Body of pancreas (tissue), 4 donors: ENCODE data around the gene TTC21B. TPM values are rescaled to one million over a fixed set of nuclear protein-coding genes. Genes with fewer than 3 reads are reported as not detected.
"Not testable (repeated sequence)": the region's sequence is repeated elsewhere in the genome, so short reads cannot be mapped to it uniquely, and the experiment has no call there.

ENCODE experiments used
- ATAC-seq: fragments of 150-250 bp; one replicate; pipeline ENCODE4 v1.9.1; 2016
- DNase-seq, 4 donors: peaks; one replicate each; pipeline ENCODE4 v3.0.0-alpha.2; 2019
- H3K27ac ChIP-seq, 4 donors: fragments of 200-600 bp; sonication (generic); 1 replicate in 3 of 4; 2 replicates in 1 of 4; pipeline versions ENCODE4 v1.5.1 to v1.6.1; 2016 to 2019; ENCODE audit warnings: mild to moderate bottlenecking in 1 of 4, mixed read lengths in 1 of 4, moderate library complexity in 1 of 4
- H3K27me3 ChIP-seq, 2 donors: fragments of 200-600 bp; sonication (generic); one replicate each; pipeline ENCODE4 v1.6.0; 2016; ENCODE audit warnings: mild to moderate bottlenecking in 1 of 2
- H3K36me3 ChIP-seq, 2 donors: fragments of 200-600 bp; sonication (generic); replicated peaks in 1 of 2; 2 replicates each; pipeline ENCODE4 v1.5.1; 2016; ENCODE audit warnings: low read depth in 2 of 2; ENCODE audit not compliant: insufficient read depth in 1 of 2
- H3K4me1 ChIP-seq: fragments of 200-600 bp; sonication (generic); one replicate; pipeline ENCODE4 v1.6.0; 2016
- H3K4me3 ChIP-seq, 2 donors: fragments of 200-600 bp; sonication (generic); 1 replicate in 1 of 2; 2 replicates in 1 of 2; pipeline ENCODE4 v1.5.1; 2016 to 2019
- H3K9me3 ChIP-seq, 3 donors: fragments of 200-600 bp; sonication (generic); 1 replicate in 2 of 3; 2 replicates in 1 of 3; pipeline ENCODE4 v1.5.1; 2016
- CTCF ChIP-seq, 7 experiments: fragments of 450-650 bp in 4 of 7; fragments of 200-600 bp in 3 of 7; sonication (generic) in 3 of 7; IDR thresholded peaks; one replicate each; pipeline ENCODE4 v1.5.1; 2016 to 2019; ENCODE audit warnings: antibody characterized with exemption in 7 of 7
- POLR2A ChIP-seq, 3 donors: fragments of 450-650 bp; IDR thresholded peaks; one replicate each; pipeline ENCODE4 v1.6.1; 2016; ENCODE audit warnings: antibody characterized with exemption in 3 of 3, mild to moderate bottlenecking in 2 of 3
- WGBS, 2 donors: methylation state at CpG; one replicate each; pipeline ENCODE4 v1.1.5; 2017; 5-methylcytosine and 5-hydroxymethylcytosine counted together
- intact Hi-C: fragments of 100-400 bp; cut with DNase I; formaldehyde crosslinking; loops from one replicate; pipeline ENCODE4 v1.15.1; 2023
- total RNA-seq, 2 donors: library from RNA; depleted of rRNA; stranded (reverse); fragments of >200 nt; gene quantifications; one replicate each; pipeline ENCODE4 v1.1.0, GENCODE V29; 2016

Gene TTC21B
- total RNA-seq, 2 donors from 2014 or later, result 27.4 to 29.3 TPM

- DNase-seq, result no peak
- no peak for ATAC-seq
- intact Hi-C loops, result no loop called here
These were observed 31.5 kb upstream of the TTC21B start for GRCh38 chr2:165985120-165985519.

GRCh38 chr2:165972161-165972560 lies 18.6 kb upstream of the TTC21B start:
- H3K9me3 ChIP-seq, ATAC-seq, H3K27me3 ChIP-seq, H3K4me1 ChIP-seq, H3K4me3 ChIP-seq, H3K36me3 ChIP-seq, DNase-seq, H3K27ac ChIP-seq, intact Hi-C loops: not testable (repeated sequence)

More at GRCh38 chr2:165985120-165985519, 31.5 kb upstream of the TTC21B start:
- Histone ChIP-seq H3K36me3 (no peaks in the 10 kb centered on the region), H3K4me1 (no peaks in the 10 kb centered on the region), H3K27me3 (no peaks in the 10 kb centered on the region), H3K27ac (no peak overlapping the region), H3K9me3 (no peaks in the 10 kb centered on the region), H3K4me3 (no peak overlapping the region)
- TF ChIP-seq POLR2A (IDR thresholded peaks at IDR 0.05) (no peak), CTCF (IDR thresholded peaks at IDR 0.05) (no peak)

GRCh38 chr2:165970663-165971062 lies 17.1 kb upstream of the TTC21B start:
- intact Hi-C loops, result no loop called here
- ATAC-seq, result no peak
- Histone ChIP-seq H3K9me3 (no peaks in the 10 kb centered on the region), H3K36me3 (no peaks in the 10 kb centered on the region), H3K4me3 (no peak overlapping the region), H3K4me1 (no peaks in the 10 kb centered on the region), H3K27me3 (peaks cover 0 to 6% of the 10 kb centered on the region in 2 donors), H3K27ac (no peak overlapping the region)
- no peak for DNase-seq
- TF ChIP-seq CTCF (IDR thresholded peaks at IDR 0.05) (no peak), POLR2A (IDR thresholded peaks at IDR 0.05) (no peak)
- 7 to 10% methylated on average over 1 of the region's 1 CpG for WGBS, 2 donors

GRCh38 chr2:165969227-165969626 lies 15.7 kb upstream of the TTC21B start:
- no peaks in the 10 kb centered on the region for H3K4me1 ChIP-seq
- WGBS, 2 donors, result 39 to 45% methylated on average over 2 of the region's 2 CpGs
- H3K27me3 ChIP-seq, result peaks cover 0 to 6% of the 10 kb centered on the region in 2 donors
- intact Hi-C loops, result no loop called here
- ATAC-seq, result no peak
- TF ChIP-seq POLR2A (IDR thresholded peaks at IDR 0.05) (no peak), CTCF (IDR thresholded peaks at IDR 0.05) (no peak)
- no peak for DNase-seq
- H3K27ac ChIP-seq, result no peak overlapping the region
- no peak overlapping the region for H3K4me3 ChIP-seq
- H3K36me3 ChIP-seq, result no peaks in the 10 kb centered on the region
- H3K9me3 ChIP-seq, result no peaks in the 10 kb centered on the region

GRCh38 chr2:165967746-165968145 lies 14.2 kb upstream of the TTC21B start:
- Histone ChIP-seq H3K4me3 (no peak overlapping the region), H3K36me3 (no peaks in the 10 kb centered on the region), H3K9me3 (no peaks in the 10 kb centered on the region), H3K4me1 (no peaks in the 10 kb centered on the region), H3K27me3 (peaks cover 0 to 6% of the 10 kb centered on the region in 2 donors), H3K27ac (no peak overlapping the region)
- intact Hi-C loops, result no loop called here
- DNase-seq, result no peak
- TF ChIP-seq CTCF (IDR thresholded peaks at IDR 0.05) (no peak), POLR2A (IDR thresholded peaks at IDR 0.05) (no peak)
- 91 to 95% methylated on average over 2 to 3 of the region's 3 CpGs for WGBS, 2 donors
- ATAC-seq, result no peak
